H9 (cell line): Measurements from ENCODE around the gene SLC29A1. TPM values are rescaled to one million over a fixed set of nuclear protein-coding genes. Genes with fewer than 3 reads are reported as not detected.
A peak's percentile ranks its signal among the peaks of the same experiment; 100 is the strongest.

Experiments used
- DNase-seq: peaks from one replicate; pipeline ENCODE4 v3.0.0-alpha.2; 2017
- H2AFZ ChIP-seq: one replicate; pipeline ENCODE4 v1.6.1; 2013; ENCODE audit warnings: mild to moderate bottlenecking, low read length, control low read depth, moderate library complexity
- H2AK5ac ChIP-seq: 2 replicates; pipeline ENCODE4 v1.6.1; 2013; ENCODE audit warnings: low read length, control low read depth, mixed read lengths; ENCODE audit not compliant: insufficient read length
- H2BK120ac ChIP-seq: one replicate; pipeline ENCODE4 v1.6.1; 2013; ENCODE audit warnings: low read depth, mild to moderate bottlenecking, low read length, control low read depth, inconsistent platforms; ENCODE audit not compliant: poor library complexity, severe bottlenecking
- H2BK12ac ChIP-seq: 2 replicates; pipeline ENCODE4 v1.6.1; 2013; ENCODE audit warnings: low read length, control low read depth, mixed read lengths, low read depth; ENCODE audit not compliant: insufficient read length
- H2BK15ac ChIP-seq: 2 replicates; pipeline ENCODE4 v1.6.1; 2013; ENCODE audit warnings: low read depth, low read length, control low read depth
- H2BK20ac ChIP-seq: one replicate; pipeline ENCODE4 v1.6.1; 2013; ENCODE audit warnings: low read depth, mild to moderate bottlenecking, low read length, control low read depth, inconsistent platforms; ENCODE audit not compliant: poor library complexity, severe bottlenecking
- H2BK5ac ChIP-seq: 2 replicates; pipeline ENCODE4 v1.6.1; 2013; ENCODE audit warnings: low read length, control low read depth, mixed read lengths; ENCODE audit not compliant: insufficient read length
- H3K14ac ChIP-seq: 2 replicates; pipeline ENCODE4 v1.6.1; 2013; ENCODE audit warnings: low read length, control low read depth; ENCODE audit not compliant: insufficient read depth
- H3K18ac ChIP-seq: 2 replicates; pipeline ENCODE4 v1.6.1; 2013; ENCODE audit warnings: low read depth, mild to moderate bottlenecking, mixed read lengths, low read length, control low read depth; ENCODE audit not compliant: insufficient read length
- H3K23ac ChIP-seq: 2 replicates; pipeline ENCODE4 v1.6.1; 2013; ENCODE audit warnings: low read length, control low read depth, mixed read lengths, low read depth; ENCODE audit not compliant: insufficient read length
- H3K23me2 ChIP-seq: 2 replicates; pipeline ENCODE4 v1.6.1; 2013; ENCODE audit warnings: low read depth, mild to moderate bottlenecking, mixed read lengths, low read length, control low read depth; ENCODE audit not compliant: insufficient read length, poor library complexity, severe bottlenecking
- H3K27ac ChIP-seq: 2 replicates; pipeline ENCODE4 v1.5.1; 2013; ENCODE audit warnings: low read length, control low read depth, mixed read lengths, low read depth; ENCODE audit not compliant: insufficient read length
- H3K27me3 ChIP-seq: 2 replicates; pipeline ENCODE4 v1.6.1; 2013; ENCODE audit warnings: low read length, control low read depth, inconsistent platforms; ENCODE audit not compliant: insufficient read depth
- H3K4ac ChIP-seq: 2 replicates; pipeline ENCODE4 v1.6.1; 2013; ENCODE audit warnings: low read depth, mild to moderate bottlenecking, control low read depth, inconsistent platforms, low read length, moderate library complexity
- H3K4me1 ChIP-seq: 2 replicates; pipeline ENCODE4 v1.6.1; 2013; ENCODE audit warnings: low read length, control low read depth, inconsistent platforms; ENCODE audit not compliant: insufficient read depth
- H3K4me2 ChIP-seq: 2 replicates; pipeline ENCODE4 v1.6.1; 2013; ENCODE audit warnings: low read length, control low read depth, mixed read lengths; ENCODE audit not compliant: insufficient read length, insufficient read depth
- H3K56ac ChIP-seq: 2 replicates; pipeline ENCODE4 v1.6.1; 2013; ENCODE audit warnings: low read depth, mild to moderate bottlenecking, mixed read lengths, low read length, control low read depth; ENCODE audit not compliant: insufficient read length
- H3K79me1 ChIP-seq: 2 replicates; pipeline ENCODE4 v1.6.1; 2013; ENCODE audit warnings: low read depth, mild to moderate bottlenecking, moderate library complexity, low read length, control low read depth, inconsistent platforms; ENCODE audit not compliant: insufficient read depth, poor library complexity, severe bottlenecking
- H3K79me2 ChIP-seq: 2 replicates; pipeline ENCODE4 v1.6.1; 2013; ENCODE audit warnings: low read length, control low read depth, inconsistent platforms; ENCODE audit not compliant: insufficient read depth
- H3K9ac ChIP-seq: 2 replicates; pipeline ENCODE4 v1.6.1; 2013; ENCODE audit warnings: low read length, control low read depth, mixed read lengths; ENCODE audit not compliant: insufficient read length; ENCODE audit errors: extremely low read depth
- H3K9me3 ChIP-seq: one replicate; pipeline ENCODE4 v1.6.1; 2013; ENCODE audit warnings: low read depth, low read length, inconsistent platforms; ENCODE audit not compliant: control insufficient read depth
- H3T11ph ChIP-seq: one replicate; pipeline ENCODE4 v1.6.1; 2013; ENCODE audit warnings: mild to moderate bottlenecking, low read length, control low read depth, inconsistent platforms
- H4K20me1 ChIP-seq: one replicate; pipeline ENCODE4 v1.6.1; 2013; ENCODE audit not compliant: control insufficient read depth, insufficient read length, insufficient read depth
- H4K5ac ChIP-seq: 2 replicates; pipeline ENCODE4 v1.6.1; 2013; ENCODE audit warnings: low read depth, mild to moderate bottlenecking, mixed read lengths, low read length, control low read depth; ENCODE audit not compliant: insufficient read length
- H4K8ac ChIP-seq: replicated peaks from 2 replicates; pipeline ENCODE4 v1.6.1; 2013; ENCODE audit warnings: low read length, control low read depth, mixed read lengths, low read depth; ENCODE audit not compliant: insufficient read length
- H4K91ac ChIP-seq: 2 replicates; pipeline ENCODE4 v1.6.1; 2013; ENCODE audit warnings: low read depth, mild to moderate bottlenecking, moderate library complexity, mixed read lengths, low read length, control low read depth; ENCODE audit not compliant: insufficient read length
- H3K27ac Mint-ChIP-seq, 3 experiments: 2 replicates in 2 of 3; 3 replicates in 1 of 3; pipeline ENCODE4 v1.8.0; 2020 to 2021; ENCODE audit warnings: mixed read lengths in 3 of 3, mild to moderate bottlenecking in 1 of 3, moderate library complexity in 1 of 3
- H3K27me3 Mint-ChIP-seq: 2 replicates; pipeline ENCODE4 v1.8.0; 2021; ENCODE audit warnings: low read depth, mild to moderate bottlenecking, moderate library complexity, mixed read lengths
- H3K36me3 Mint-ChIP-seq, 3 experiments: 2 replicates in 2 of 3; 3 replicates in 1 of 3; pipeline ENCODE4 v1.8.0; 2020 to 2021; ENCODE audit warnings: low read depth in 3 of 3, mixed read lengths in 3 of 3; ENCODE audit not compliant: insufficient read depth in 1 of 3
- H3K4me1 Mint-ChIP-seq, 2 experiments: 2 replicates each; pipeline ENCODE4 v1.8.0; 2020; ENCODE audit warnings: mixed read lengths in 2 of 2
- H3K4me3 Mint-ChIP-seq, 2 experiments: 2 replicates in 1 of 2; 3 replicates in 1 of 2; pipeline ENCODE4 v1.8.0; 2020 to 2021; ENCODE audit warnings: mild to moderate bottlenecking in 2 of 2, mixed read lengths in 2 of 2, moderate library complexity in 1 of 2
- H3K9me3 Mint-ChIP-seq, 2 experiments: 2 replicates in 1 of 2; 3 replicates in 1 of 2; pipeline ENCODE4 v1.8.0; 2020; ENCODE audit warnings: mild to moderate bottlenecking in 2 of 2, mixed read lengths in 2 of 2, moderate library complexity in 1 of 2
- CTCF ChIP-seq: fragments of 200-600 bp; sonication (generic); conservative IDR thresholded peaks from 3 replicates; pipeline ENCODE4 v1.8.0; 2021; ENCODE audit warnings: antibody characterized with exemption, mild to moderate bottlenecking
- WGBS: extraction: QIAGEN DNeasy Blood & Tissue Kit; methylation state at CpG from one replicate; pipeline ENCODE4 v1.1.7; 2013; ENCODE audit warnings: missing lambda C conversion rate, low lambda C conversion rate, mixed read lengths; ENCODE audit not compliant: insufficient read length; ENCODE audit errors: extremely low coverage; 5-methylcytosine and 5-hydroxymethylcytosine counted together
- total RNA-seq: library from RNA; stranded (reverse); gene quantifications from 2 replicates; pipeline ENCODE4 v1.2.1, GENCODE V29; 2021

SLC29A1 gene
- total RNA-seq, 1 experiment from 2014 or later = 124 TPM

- Histone ChIP-seq H4K8ac (no peak overlapping the region), H3K27me3 (no peaks in the 10 kb centered on the region), H3K79me2 (no peaks in the 10 kb centered on the region), H3K4ac (no peak overlapping the region), H3K9me3 (no peaks in the 10 kb centered on the region), H2BK20ac (no peak overlapping the region), H4K91ac (no peak overlapping the region), H3K79me1 (no peaks in the 10 kb centered on the region), H3K4me2 (peak overlapping the region; percentile 21), H3T11ph (no peak overlapping the region), H2BK5ac (no peak overlapping the region), H2BK12ac (no peak overlapping the region), H4K20me1 (no peaks in the 10 kb centered on the region), H2BK15ac (no peak overlapping the region), H3K18ac (peak overlapping the region; percentile 22), H2BK120ac (no peak overlapping the region), H4K5ac (no peak overlapping the region), H3K23ac (no peak overlapping the region), H3K4me1 (no peaks in the 10 kb centered on the region; the same call in 1 of the 2 replicates), H3K27ac (no peak overlapping the region), H3K23me2 (peaks cover 3% of the 10 kb centered on the region), H2AFZ (no peak overlapping the region), H3K56ac (no peak overlapping the region), H3K9ac (peak overlapping the region; percentile 16), H3K14ac (no peak overlapping the region; the same call in 1 of the 2 replicates), H2AK5ac (no peak overlapping the region)
- DNase-seq = peak; percentile 69
- peak overlapping the region; percentile 71 to 84 for H3K4me3 Mint-ChIP-seq
- peaks cover 16% of the 10 kb centered on the region for H3K27me3 Mint-ChIP-seq
- H3K4me1 Mint-ChIP-seq = peaks cover 35 to 38% of the 10 kb centered on the region in 2 experiments
- H3K36me3 Mint-ChIP-seq = peaks cover 13 to 27% (median 25%) of the 10 kb centered on the region in 3 experiments; a peak in 6 of 7 replicates
- H3K9me3 Mint-ChIP-seq = no peaks in the 10 kb centered on the region
- no CpG with 5 or more reads among the region's 42 CpGs for WGBS
- H3K27ac Mint-ChIP-seq = peak overlapping the region in 2 of 3 experiments; percentile 94 to 97; a peak in 4 of 7 replicates
- TF ChIP-seq CTCF = peak; percentile 99
Measured at GRCh38 chr6:44237813-44238433, 14.5 kb downstream of the SLC29A1 start.
